K562 (cell line): ENCODE measurements around the gene C3. TPM values are rescaled to one million over a fixed set of nuclear protein-coding genes. Genes with fewer than 3 reads are reported as not detected.

Experiments used
- BMI1 ChIP-seq: fragments of 150-350 bp; IDR thresholded peaks from 2 replicates; pipeline ENCODE4 v1.6.1; 2014; ENCODE audit warnings: low read length
- DACH1 ChIP-seq: fragments of 450-650 bp; IDR thresholded peaks from 2 replicates; pipeline ENCODE4 v1.6.1; 2018; ENCODE audit not compliant: partially characterized antibody
- EP300 ChIP-seq: IDR thresholded peaks from 2 replicates; pipeline ENCODE4 v1.6.1; 2012; ENCODE audit warnings: low read length, improper control_type of control experiment
- ILK ChIP-seq: fragments of 450-650 bp; IDR thresholded peaks from 2 replicates; pipeline ENCODE4 v1.6.1; 2016; ENCODE audit warnings: missing genetic modification characterization, low read depth, mild to moderate bottlenecking, missing compliant biosample characterization, moderate library complexity, borderline replicate concordance
- MTA1 ChIP-seq: fragments of 450-650 bp; IDR thresholded peaks from 2 replicates; pipeline ENCODE4 v1.6.1; 2017; ENCODE audit warnings: borderline replicate concordance
- PHF20 ChIP-seq: fragments of 450-650 bp; IDR thresholded peaks from 2 replicates; pipeline ENCODE4 v1.6.1; 2018; ENCODE audit not compliant: partially characterized antibody
- SETDB1 ChIP-seq: IDR thresholded peaks from one replicate; pipeline ENCODE4 v1.6.1; 2012; ENCODE audit warnings: low read length, control low read depth, inconsistent platforms
- ZNF311 ChIP-seq: fragments of 250-450 bp; sonication (Bioruptor Pico); IDR thresholded peaks from 2 replicates; pipeline ENCODE4 v1.4.0; 2020; ENCODE audit warnings: mild to moderate bottlenecking, moderate library complexity
- ZNF347 ChIP-seq: fragments of 450-650 bp; formaldehyde crosslinking; IDR thresholded peaks from 2 replicates; pipeline ENCODE4 v1.4.0; 2020; ENCODE audit warnings: low read depth, mild to moderate bottlenecking, moderate library complexity
- ZNF407 ChIP-seq: fragments of 450-650 bp; IDR thresholded peaks from 2 replicates; pipeline ENCODE4 v1.6.1; 2016; ENCODE audit warnings: low read depth
- ZNF445 ChIP-seq: fragments of 250-450 bp; sonication (Bioruptor Pico); IDR thresholded peaks from 2 replicates; pipeline ENCODE4 v1.4.0; 2020; ENCODE audit warnings: low read depth, mild to moderate bottlenecking, moderate library complexity
- ZNF518B ChIP-seq: fragments of 250-450 bp; sonication (Bioruptor Pico); IDR thresholded peaks from 2 replicates; pipeline ENCODE4 v1.5.0; 2021; ENCODE audit warnings: mild to moderate bottlenecking, moderate library complexity
- ZNF707 ChIP-seq: fragments of 250-450 bp; sonication (Bioruptor Pico); conservative IDR thresholded peaks from 2 replicates; pipeline ENCODE4 v1.8.0; 2022; ENCODE audit warnings: inconsistent platforms, mild to moderate bottlenecking, moderate library complexity
- polyA plus RNA-seq, 8 experiments: library from polyadenylated mRNA; depleted of rRNA in 4 of 8; stranded (reverse) in 5 of 8; unstranded in 3 of 8; fragments of >200 nt; fragmentation: Nextera tagmentation in 2 of 8; fragmentation: Illumina TruSeq in 1 of 8; extraction: Ambion mirVana in 2 of 8; extraction: Trizol in 1 of 8; gene quantifications; 2 replicates each; pipeline versions ENCODE4 v1.2.1 to v1.2.3, GENCODE V29; 2011 to 2014; ENCODE audit warnings: inconsistent platforms in 1 of 8, missing spikeins in 1 of 8
- total RNA-seq, 7 experiments: library from RNA; depleted of rRNA in 6 of 7; stranded (reverse); fragments of >200 nt in 6 of 7; fragmentation: Illumina TruSeq in 2 of 7; extraction: Trizol in 2 of 7; gene quantifications; 2 replicates each; pipeline versions ENCODE4 v1.2.1 to v1.2.3, GENCODE V29; 2011 to 2021; ENCODE audit warnings: low replicate concordance in 1 of 7
- TF ChIP-seq, protein P1 (sequence below): sonication (generic); formaldehyde crosslinking; IDR thresholded peaks from 2 replicates; pipeline ENCODE4 v1.8.1; 2023; ENCODE audit warnings: mild to moderate bottlenecking, missing genetic modification reagents

Gene C3
- total and polyA plus RNA-seq, 9 of the 15 experiments (the other 6 are each of a cell fraction or from before 2014, with no cell fraction given) = 0.59 to 10.6 (median 2.2) TPM

DNA sequence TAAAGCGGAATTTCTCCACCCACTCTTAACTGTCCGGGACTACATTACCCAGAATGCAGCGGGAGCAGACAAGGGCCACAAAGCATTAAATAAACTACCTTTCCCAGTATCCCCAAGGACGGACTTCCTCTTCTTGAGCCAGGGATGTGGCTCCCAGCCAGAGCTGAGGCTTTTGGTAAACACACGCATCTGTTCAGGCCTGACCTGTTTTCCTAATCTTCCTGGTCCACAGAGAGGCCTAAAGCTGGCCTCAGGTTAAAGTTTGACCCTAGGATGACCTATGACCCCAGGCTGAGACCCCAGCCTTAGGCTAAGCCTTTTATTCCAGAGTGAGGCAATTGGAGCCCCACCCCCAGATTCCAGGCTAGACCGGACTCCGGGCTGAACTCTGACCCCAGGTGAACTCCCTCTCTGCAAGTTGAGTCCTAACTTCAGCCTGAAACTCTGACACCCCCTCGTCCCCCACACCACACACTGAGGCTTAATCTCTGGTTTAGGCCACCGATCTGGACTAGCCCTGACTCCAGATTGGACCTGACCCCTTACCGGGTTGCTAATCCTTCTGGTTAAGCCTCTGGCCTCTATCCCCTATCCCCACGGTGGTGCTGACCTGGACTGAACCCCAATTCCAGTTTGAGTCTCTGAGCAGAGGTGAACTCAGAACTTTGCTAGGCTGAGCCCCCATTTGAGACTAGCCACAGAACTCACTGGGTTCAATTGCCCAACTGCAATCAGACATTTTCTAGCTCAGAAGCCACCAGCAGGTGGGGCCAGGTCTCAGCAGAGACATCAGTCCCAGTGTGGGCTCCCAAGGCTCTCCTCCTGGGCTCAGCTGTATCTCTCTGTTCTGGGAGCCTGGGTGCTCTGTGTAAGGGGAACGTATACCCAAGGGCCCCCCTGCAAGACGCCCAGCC lies 17.7 kb upstream of the C3 start (continued):
- TF ChIP-seq ZNF407 (no peak), DACH1 (no peak), ZNF311 (CRISPR knock-in tag) (no peak), ZNF445 (peak; percentile 37; the same call in 1 of the 2 replicates), ZNF518B (no peak), PHF20 (no peak), SETDB1 (no peak), ILK (tag) (no peak), ZNF707 (CRISPR knock-in tag) (peak; percentile 57; the same call in 1 of the 2 replicates), EP300 (no peak; the same call in none of the 2 replicates), BMI1 (no peak), MTA1 (peak; percentile 48; the same call in 1 of the 2 replicates), ZNF347 (CRISPR knock-in tag) (no peak)
- TF ChIP-seq, protein P1, sequence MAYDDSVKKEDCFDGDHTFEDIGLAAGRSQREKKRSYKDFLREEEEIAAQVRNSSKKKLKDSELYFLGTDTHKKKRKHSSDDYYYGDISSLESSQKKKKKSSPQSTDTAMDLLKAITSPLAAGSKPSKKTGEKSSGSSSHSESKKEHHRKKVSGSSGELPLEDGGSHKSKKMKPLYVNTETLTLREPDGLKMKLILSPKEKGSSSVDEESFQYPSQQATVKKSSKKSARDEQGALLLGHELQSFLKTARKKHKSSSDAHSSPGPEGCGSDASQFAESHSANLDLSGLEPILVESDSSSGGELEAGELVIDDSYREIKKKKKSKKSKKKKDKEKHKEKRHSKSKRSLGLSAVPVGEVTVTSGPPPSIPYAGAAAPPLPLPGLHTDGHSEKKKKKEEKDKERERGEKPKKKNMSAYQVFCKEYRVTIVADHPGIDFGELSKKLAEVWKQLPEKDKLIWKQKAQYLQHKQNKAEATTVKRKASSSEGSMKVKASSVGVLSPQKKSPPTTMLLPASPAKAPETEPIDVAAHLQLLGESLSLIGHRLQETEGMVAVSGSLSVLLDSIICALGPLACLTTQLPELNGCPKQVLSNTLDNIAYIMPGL = no peak; the same call in 1 of the 2 replicates
